H9 (cell line): ENCODE data around the gene FSD1. TPM values are rescaled to one million over a fixed set of nuclear protein-coding genes. Genes with fewer than 3 reads are reported as not detected.

ENCODE experiments used
- DNase-seq: peaks from one replicate; pipeline ENCODE4 v3.0.0-alpha.2; 2017
- H2AFZ ChIP-seq: one replicate; pipeline ENCODE4 v1.6.1; 2013; ENCODE audit warnings: mild to moderate bottlenecking, low read length, control low read depth, moderate library complexity
- H2AK5ac ChIP-seq: 2 replicates; pipeline ENCODE4 v1.6.1; 2013; ENCODE audit warnings: low read length, control low read depth, mixed read lengths; ENCODE audit not compliant: insufficient read length
- H2BK120ac ChIP-seq: one replicate; pipeline ENCODE4 v1.6.1; 2013; ENCODE audit warnings: low read depth, mild to moderate bottlenecking, low read length, control low read depth, inconsistent platforms; ENCODE audit not compliant: poor library complexity, severe bottlenecking
- H2BK12ac ChIP-seq: 2 replicates; pipeline ENCODE4 v1.6.1; 2013; ENCODE audit warnings: low read length, control low read depth, mixed read lengths, low read depth; ENCODE audit not compliant: insufficient read length
- H2BK15ac ChIP-seq: 2 replicates; pipeline ENCODE4 v1.6.1; 2013; ENCODE audit warnings: low read depth, low read length, control low read depth
- H2BK20ac ChIP-seq: one replicate; pipeline ENCODE4 v1.6.1; 2013; ENCODE audit warnings: low read depth, mild to moderate bottlenecking, low read length, control low read depth, inconsistent platforms; ENCODE audit not compliant: poor library complexity, severe bottlenecking
- H2BK5ac ChIP-seq: 2 replicates; pipeline ENCODE4 v1.6.1; 2013; ENCODE audit warnings: low read length, control low read depth, mixed read lengths; ENCODE audit not compliant: insufficient read length
- H3K14ac ChIP-seq: 2 replicates; pipeline ENCODE4 v1.6.1; 2013; ENCODE audit warnings: low read length, control low read depth; ENCODE audit not compliant: insufficient read depth
- H3K18ac ChIP-seq: 2 replicates; pipeline ENCODE4 v1.6.1; 2013; ENCODE audit warnings: low read depth, mild to moderate bottlenecking, mixed read lengths, low read length, control low read depth; ENCODE audit not compliant: insufficient read length
- H3K23ac ChIP-seq: 2 replicates; pipeline ENCODE4 v1.6.1; 2013; ENCODE audit warnings: low read length, control low read depth, mixed read lengths, low read depth; ENCODE audit not compliant: insufficient read length
- H3K23me2 ChIP-seq: 2 replicates; pipeline ENCODE4 v1.6.1; 2013; ENCODE audit warnings: low read depth, mild to moderate bottlenecking, mixed read lengths, low read length, control low read depth; ENCODE audit not compliant: insufficient read length, poor library complexity, severe bottlenecking
- H3K27ac ChIP-seq: 2 replicates; pipeline ENCODE4 v1.5.1; 2013; ENCODE audit warnings: low read length, control low read depth, mixed read lengths, low read depth; ENCODE audit not compliant: insufficient read length
- H3K27me3 ChIP-seq: 2 replicates; pipeline ENCODE4 v1.6.1; 2013; ENCODE audit warnings: low read length, control low read depth, inconsistent platforms; ENCODE audit not compliant: insufficient read depth
- H3K4ac ChIP-seq: 2 replicates; pipeline ENCODE4 v1.6.1; 2013; ENCODE audit warnings: low read depth, mild to moderate bottlenecking, control low read depth, inconsistent platforms, low read length, moderate library complexity
- H3K4me1 ChIP-seq: 2 replicates; pipeline ENCODE4 v1.6.1; 2013; ENCODE audit warnings: low read length, control low read depth, inconsistent platforms; ENCODE audit not compliant: insufficient read depth
- H3K4me2 ChIP-seq: 2 replicates; pipeline ENCODE4 v1.6.1; 2013; ENCODE audit warnings: low read length, control low read depth, mixed read lengths; ENCODE audit not compliant: insufficient read length, insufficient read depth
- H3K56ac ChIP-seq: 2 replicates; pipeline ENCODE4 v1.6.1; 2013; ENCODE audit warnings: low read depth, mild to moderate bottlenecking, mixed read lengths, low read length, control low read depth; ENCODE audit not compliant: insufficient read length
- H3K79me1 ChIP-seq: 2 replicates; pipeline ENCODE4 v1.6.1; 2013; ENCODE audit warnings: low read depth, mild to moderate bottlenecking, moderate library complexity, low read length, control low read depth, inconsistent platforms; ENCODE audit not compliant: insufficient read depth, poor library complexity, severe bottlenecking
- H3K79me2 ChIP-seq: 2 replicates; pipeline ENCODE4 v1.6.1; 2013; ENCODE audit warnings: low read length, control low read depth, inconsistent platforms; ENCODE audit not compliant: insufficient read depth
- H3K9ac ChIP-seq: 2 replicates; pipeline ENCODE4 v1.6.1; 2013; ENCODE audit warnings: low read length, control low read depth, mixed read lengths; ENCODE audit not compliant: insufficient read length; ENCODE audit errors: extremely low read depth
- H3K9me3 ChIP-seq: one replicate; pipeline ENCODE4 v1.6.1; 2013; ENCODE audit warnings: low read depth, low read length, inconsistent platforms; ENCODE audit not compliant: control insufficient read depth
- H3T11ph ChIP-seq: one replicate; pipeline ENCODE4 v1.6.1; 2013; ENCODE audit warnings: mild to moderate bottlenecking, low read length, control low read depth, inconsistent platforms
- H4K20me1 ChIP-seq: one replicate; pipeline ENCODE4 v1.6.1; 2013; ENCODE audit not compliant: control insufficient read depth, insufficient read length, insufficient read depth
- H4K5ac ChIP-seq: 2 replicates; pipeline ENCODE4 v1.6.1; 2013; ENCODE audit warnings: low read depth, mild to moderate bottlenecking, mixed read lengths, low read length, control low read depth; ENCODE audit not compliant: insufficient read length
- H4K8ac ChIP-seq: replicated peaks from 2 replicates; pipeline ENCODE4 v1.6.1; 2013; ENCODE audit warnings: low read length, control low read depth, mixed read lengths, low read depth; ENCODE audit not compliant: insufficient read length
- H4K91ac ChIP-seq: 2 replicates; pipeline ENCODE4 v1.6.1; 2013; ENCODE audit warnings: low read depth, mild to moderate bottlenecking, moderate library complexity, mixed read lengths, low read length, control low read depth; ENCODE audit not compliant: insufficient read length
- H3K27ac Mint-ChIP-seq, 3 experiments: 2 replicates in 2 of 3; 3 replicates in 1 of 3; pipeline ENCODE4 v1.8.0; 2020 to 2021; ENCODE audit warnings: mixed read lengths in 3 of 3, mild to moderate bottlenecking in 1 of 3, moderate library complexity in 1 of 3
- H3K27me3 Mint-ChIP-seq: 2 replicates; pipeline ENCODE4 v1.8.0; 2021; ENCODE audit warnings: low read depth, mild to moderate bottlenecking, moderate library complexity, mixed read lengths
- H3K36me3 Mint-ChIP-seq, 3 experiments: 2 replicates in 2 of 3; 3 replicates in 1 of 3; pipeline ENCODE4 v1.8.0; 2020 to 2021; ENCODE audit warnings: low read depth in 3 of 3, mixed read lengths in 3 of 3; ENCODE audit not compliant: insufficient read depth in 1 of 3
- H3K4me1 Mint-ChIP-seq, 2 experiments: 2 replicates each; pipeline ENCODE4 v1.8.0; 2020; ENCODE audit warnings: mixed read lengths in 2 of 2
- H3K4me3 Mint-ChIP-seq, 2 experiments: 2 replicates in 1 of 2; 3 replicates in 1 of 2; pipeline ENCODE4 v1.8.0; 2020 to 2021; ENCODE audit warnings: mild to moderate bottlenecking in 2 of 2, mixed read lengths in 2 of 2, moderate library complexity in 1 of 2
- H3K9me3 Mint-ChIP-seq, 2 experiments: 2 replicates in 1 of 2; 3 replicates in 1 of 2; pipeline ENCODE4 v1.8.0; 2020; ENCODE audit warnings: mild to moderate bottlenecking in 2 of 2, mixed read lengths in 2 of 2, moderate library complexity in 1 of 2
- CTCF ChIP-seq: fragments of 200-600 bp; sonication (generic); conservative IDR thresholded peaks from 3 replicates; pipeline ENCODE4 v1.8.0; 2021; ENCODE audit warnings: antibody characterized with exemption, mild to moderate bottlenecking
- WGBS: extraction: QIAGEN DNeasy Blood & Tissue Kit; methylation state at CpG from one replicate; pipeline ENCODE4 v1.1.7; 2013; ENCODE audit warnings: missing lambda C conversion rate, low lambda C conversion rate, mixed read lengths; ENCODE audit not compliant: insufficient read length; ENCODE audit errors: extremely low coverage; 5-methylcytosine and 5-hydroxymethylcytosine counted together
- total RNA-seq: library from RNA; stranded (reverse); gene quantifications from 2 replicates; pipeline ENCODE4 v1.2.1, GENCODE V29; 2021

FSD1 gene
- total RNA-seq, 1 experiment from 2014 or later: 53.6 TPM

- WGBS: no CpG with 5 or more reads among the region's 9 CpGs
- H3K36me3 Mint-ChIP-seq: peaks cover 48 to 68% (median 66%) of the 10 kb centered on the region in 3 experiments
- no peak for DNase-seq
Measured at GRCh38 chr19:4316956-4317355, 12.6 kb downstream of the FSD1 start.

More at GRCh38 chr19:4316956-4317355, 12.6 kb downstream of the FSD1 start:
- Histone ChIP-seq H4K91ac (no peak overlapping the region), H3T11ph (no peak overlapping the region), H3K4me1 (no peaks in the 10 kb centered on the region), H4K5ac (no peak overlapping the region), H3K79me2 (no peaks in the 10 kb centered on the region), H3K23me2 (peaks cover under 1% of the 10 kb centered on the region), H3K79me1 (no peaks in the 10 kb centered on the region), H3K4ac (no peak overlapping the region), H3K56ac (no peak overlapping the region), H3K4me2 (no peak overlapping the region), H3K9ac (no peak overlapping the region), H3K23ac (no peak overlapping the region), H3K27ac (no peak overlapping the region), H3K9me3 (no peaks in the 10 kb centered on the region), H3K27me3 (no peaks in the 10 kb centered on the region), H4K20me1 (no peaks in the 10 kb centered on the region), H2BK12ac (no peak overlapping the region), H2BK15ac (no peak overlapping the region), H3K14ac (no peak overlapping the region), H2BK5ac (no peak overlapping the region), H4K8ac (no peak overlapping the region), H2AK5ac (no peak overlapping the region), H2AFZ (no peak overlapping the region), H3K18ac (no peak overlapping the region), H2BK120ac (no peak overlapping the region), H2BK20ac (no peak overlapping the region)
- Mint-ChIP-seq H3K9me3 (peaks cover 31% of the 10 kb centered on the region in 2 experiments), H3K4me1 (no peaks in the 10 kb centered on the region), H3K27ac (no peak overlapping the region), H3K4me3 (no peak overlapping the region), H3K27me3 (no peaks in the 10 kb centered on the region; the same call in none of the 2 replicates)
- TF ChIP-seq CTCF: no peak
